ENCODE data around the gene RAB10. TPM values are rescaled to one million over a fixed set of nuclear protein-coding genes. Genes with fewer than 3 reads are reported as not detected.

RAB10 gene
- total RNA-seq, 1 experiment from 2014 or later: 167 TPM

GRCh38 chr2:26100384-26100783 is 66.5 kb downstream of the RAB10 start:
- Histone ChIP-seq H3K9ac (ENCODE audit: low read length) (no peak overlapping the region), H3K4me2 (ENCODE audit: low read length) (no peak overlapping the region), H3K4me3 (replicated peaks in 1 of 2; ENCODE audit: low read depth in 1 of 2, low read length in 2 of 2) (no peak overlapping the region), H3K9me2 (ENCODE audit: insufficient read depth) (no peaks in the 10 kb centered on the region), H3K27ac (ENCODE audit: low read depth, low read length) (no peak overlapping the region), H4K20me1 (ENCODE audit: insufficient read depth) (peaks cover 10% of the 10 kb centered on the region; the same call in 1 of the 2 replicates), H3K4me1 (ENCODE audit: control insufficient read depth in 1 of 2, insufficient read depth in 2 of 2, low read length in 2 of 2) (no peaks in the 10 kb centered on the region), H3K79me2 (ENCODE audit: insufficient read depth, low read length) (peaks cover 97% of the 10 kb centered on the region), H3K9me3 (ENCODE audit: control insufficient read depth in 1 of 2, insufficient read depth in 1 of 2, low read depth in 1 of 2, low read length in 2 of 2) (no peaks in the 10 kb centered on the region), H3K36me3 (ENCODE audit: control insufficient read depth in 1 of 2, insufficient read depth in 2 of 2, low read length in 2 of 2) (peaks cover 2 to 14% of the 10 kb centered on the region in 2 experiments; a peak in 3 of 4 replicates), H2AFZ (ENCODE audit: low read depth, low read length, poor library complexity, severe bottlenecking) (no peak overlapping the region), H3K27me3 (ENCODE audit: insufficient read depth, low read length) (no peaks in the 10 kb centered on the region)
- DNase-seq (ENCODE audit: low read depth, low spot score) (no peak), ATAC-seq (no peak)
- RAD21 ChIA-PET (ENCODE audit: low non-redundant PET in 1 of 2, low total read pairs in 2 of 2, uncharacterized antibody in 2 of 2, unreplicated experiment in 2 of 2): no interaction called here
- TSS peak; percentile 31 for BruUV-seq (replicated peaks)
- TF ChIP-seq ELF1 (IDR thresholded peaks at IDR 0.05; ENCODE audit: borderline replicate concordance, low read depth) (no peak), YY1 (IDR thresholded peaks at IDR 0.05; ENCODE audit: extremely low read depth, insufficient replicate concordance, low read depth, low read length) (no peak), RAD21 (IDR thresholded peaks at IDR 0.05; ENCODE audit: low read depth) (no peak), REST (IDR thresholded peaks at IDR 0.05; ENCODE audit: low read depth) (no peak), SIN3A (IDR thresholded peaks at IDR 0.05; ENCODE audit: low read depth) (no peak), SRF (IDR thresholded peaks at IDR 0.05; ENCODE audit: low read depth) (no peak), FOSL1 (IDR thresholded peaks at IDR 0.05; ENCODE audit: low read depth) (no peak)
- TF ChIP-seq, protein P1, sequence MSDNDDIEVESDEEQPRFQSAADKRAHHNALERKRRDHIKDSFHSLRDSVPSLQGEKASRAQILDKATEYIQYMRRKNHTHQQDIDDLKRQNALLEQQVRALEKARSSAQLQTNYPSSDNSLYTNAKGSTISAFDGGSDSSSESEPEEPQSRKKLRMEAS (IDR thresholded peaks at IDR 0.05): no peak
- intact Hi-C loops (cut with micrococcal nuclease): no loop called here
- POLR2A ChIA-PET: no interaction called here
- CTCF ChIA-PET: no interaction called here

All from HCT116 (cell line).